HG03558 (cell line): Measurements from ENCODE around the gene RNF150.

Source experiments
- ATAC-seq: cut with Tn5 transposase; IDR thresholded peaks from one replicate; pipeline ENCODE4 v1.9.1; 2021; ENCODE audit warnings: moderate number of reproducible peaks; ENCODE audit not compliant: unreplicated experiment; ENCODE audit errors: extremely low read depth

RNF150 gene

GRCh38 chr4:140875746-140876452, 257.4 kb downstream of the RNF150 start:
- ATAC-seq = no peak

GRCh38 chr4:140874056-140874455, 259.2 kb downstream of the RNF150 start:
- no peak for ATAC-seq

- ATAC-seq = no peak
Measured at GRCh38 chr4:140871368-140871767, 261.9 kb downstream of the RNF150 start.

GRCh38 chr4:140870427-140870826, 262.8 kb downstream of the RNF150 start:
- ATAC-seq = no peak

GRCh38 chr4:140869446-140869845, 263.8 kb downstream of the RNF150 start:
- ATAC-seq = no peak

GRCh38 chr4:140867356-140867755, 265.9 kb downstream of the RNF150 start:
- no peak for ATAC-seq

GRCh38 chr4:140866492-140867005, 266.7 kb downstream of the RNF150 start:
- no peak for ATAC-seq

- no peak for ATAC-seq
Measured at GRCh38 chr4:140865253-140866217, 267.7 kb downstream of the RNF150 start.

- ATAC-seq = no peak
Measured at GRCh38 chr4:140863197-140863596, 270.1 kb downstream of the RNF150 start.

- no peak for ATAC-seq
Measured at GRCh38 chr4:140862177-140862442, 271.2 kb downstream of the RNF150 start.

GRCh38 chr4:140861359-140862176, 271.7 kb downstream of the RNF150 start:
- no peak for ATAC-seq

GRCh38 chr4:140858897-140859296, 274.4 kb downstream of the RNF150 start:
- no peak for ATAC-seq

- ATAC-seq = no peak
Measured at GRCh38 chr4:140857111-140857510, 276.2 kb downstream of the RNF150 start.

- ATAC-seq = no peak
Measured at GRCh38 chr4:140856621-140857062, 276.6 kb downstream of the RNF150 start.

- ATAC-seq = no peak
Measured at GRCh38 chr4:140854168-140854567, 279.1 kb downstream of the RNF150 start.

GRCh38 chr4:140851804-140852203, 281.5 kb downstream of the RNF150 start:
- no peak for ATAC-seq

- no peak for ATAC-seq
Measured at GRCh38 chr4:140851032-140851636, 282.1 kb downstream of the RNF150 start.

- no peak for ATAC-seq
Measured at GRCh38 chr4:140849526-140849925, 283.7 kb downstream of the RNF150 start.

GRCh38 chr4:140846736-140847135, 286.5 kb downstream of the RNF150 start:
- no peak for ATAC-seq

- ATAC-seq = no peak
Measured at GRCh38 chr4:140844061-140844460, 289.2 kb downstream of the RNF150 start.
